Osteoblast (primary cell): ENCODE measurements around the gene NAV2. TPM values are rescaled to one million over a fixed set of nuclear protein-coding genes. Genes with fewer than 3 reads are reported as not detected.

ENCODE experiments used
- DNase-seq: peaks from one replicate; pipeline ENCODE4 v3.0.0; 2011; ENCODE audit warnings: low spot score, mixed read lengths; ENCODE audit not compliant: insufficient read length; ENCODE audit errors: missing footprints
- H2AFZ ChIP-seq: 2 replicates; pipeline ENCODE4 v1.6.0; 2011; ENCODE audit warnings: mild to moderate bottlenecking, low read length
- H3K27ac ChIP-seq: 2 replicates; pipeline ENCODE4 v1.5.1; 2011; ENCODE audit warnings: mild to moderate bottlenecking, low read depth, low read length, moderate library complexity
- H3K27me3 ChIP-seq: 2 replicates; pipeline ENCODE4 v1.6.0; 2012; ENCODE audit warnings: mild to moderate bottlenecking, control low read depth, inconsistent platforms, low read length, moderate library complexity; ENCODE audit not compliant: insufficient read depth
- H3K36me3 ChIP-seq: 2 replicates; pipeline ENCODE4 v1.5.1; 2011; ENCODE audit warnings: mild to moderate bottlenecking, low read length, control low read depth, moderate library complexity; ENCODE audit not compliant: insufficient read depth
- H3K4me1 ChIP-seq: 2 replicates; pipeline ENCODE4 v1.5.1; 2011; ENCODE audit warnings: mild to moderate bottlenecking, low read length, control low read depth, moderate library complexity; ENCODE audit not compliant: insufficient read depth
- H3K4me2 ChIP-seq: 2 replicates; pipeline ENCODE4 v1.6.0; 2011; ENCODE audit warnings: mild to moderate bottlenecking, low read length; ENCODE audit not compliant: insufficient read depth
- H3K4me3 ChIP-seq: fragments of 200-600 bp; sonication (generic); 3 replicates; pipeline ENCODE4 v1.5.1; 2012; ENCODE audit warnings: mild to moderate bottlenecking, low read length, inconsistent platforms; ENCODE audit not compliant: insufficient read depth
- H3K79me2 ChIP-seq: 2 replicates; pipeline ENCODE4 v1.6.0; 2012; ENCODE audit warnings: mild to moderate bottlenecking, low read length, control low read depth, inconsistent platforms; ENCODE audit not compliant: insufficient read depth
- H3K9me3 ChIP-seq: 2 replicates; pipeline ENCODE4 v1.5.1; 2011; ENCODE audit warnings: low read depth, low read length, control low read depth
- H4K20me1 ChIP-seq: 2 replicates; pipeline ENCODE4 v1.6.0; 2012; ENCODE audit warnings: mild to moderate bottlenecking, low read length, control low read depth; ENCODE audit not compliant: insufficient read depth
- CTCF ChIP-seq: IDR thresholded peaks from 2 replicates; pipeline ENCODE4 v1.5.1; 2011; ENCODE audit warnings: mild to moderate bottlenecking, low read depth, low read length, moderate library complexity; ENCODE audit errors: extremely low read depth
- total RNA-seq: library from RNA; depleted of rRNA; stranded (reverse); fragments of >200 nt; gene quantifications from 2 replicates; pipeline ENCODE4 v1.2.3, GENCODE V29; 2012

NAV2 gene
- total RNA-seq, 1 donor, result 8.7 TPM

- H3K9me3 ChIP-seq, result no peaks in the 10 kb centered on the region
- no peaks in the 10 kb centered on the region for H3K79me2 ChIP-seq
- TF ChIP-seq CTCF, result no peak
- no peaks in the 10 kb centered on the region for H3K27me3 ChIP-seq
- DNase-seq, result no peak
- no peak overlapping the region for H3K4me2 ChIP-seq
- peaks cover 38% of the 10 kb centered on the region for H3K36me3 ChIP-seq
- H3K4me1 ChIP-seq, result no peaks in the 10 kb centered on the region
- H3K27ac ChIP-seq, result no peak overlapping the region
- no peak overlapping the region for H3K4me3 ChIP-seq
- H4K20me1 ChIP-seq, result no peaks in the 10 kb centered on the region
- H2AFZ ChIP-seq, result no peak overlapping the region
Observed at GRCh38 chr11:19946681-19947080, 234.0 kb downstream of the NAV2 start.

- Histone ChIP-seq H3K4me3 (no peak overlapping the region), H3K9me3 (no peaks in the 10 kb centered on the region), H2AFZ (no peak overlapping the region), H3K4me1 (peaks cover 9% of the 10 kb centered on the region), H3K4me2 (no peak overlapping the region), H3K36me3 (peaks cover 30% of the 10 kb centered on the region), H3K27ac (peak overlapping the region; percentile 21), H3K79me2 (peaks cover 7% of the 10 kb centered on the region), H4K20me1 (no peaks in the 10 kb centered on the region), H3K27me3 (no peaks in the 10 kb centered on the region)
- DNase-seq, result no peak
- no peak for TF ChIP-seq CTCF
Observed at GRCh38 chr11:19947537-19948114, 235.0 kb downstream of the NAV2 start.

DNA sequence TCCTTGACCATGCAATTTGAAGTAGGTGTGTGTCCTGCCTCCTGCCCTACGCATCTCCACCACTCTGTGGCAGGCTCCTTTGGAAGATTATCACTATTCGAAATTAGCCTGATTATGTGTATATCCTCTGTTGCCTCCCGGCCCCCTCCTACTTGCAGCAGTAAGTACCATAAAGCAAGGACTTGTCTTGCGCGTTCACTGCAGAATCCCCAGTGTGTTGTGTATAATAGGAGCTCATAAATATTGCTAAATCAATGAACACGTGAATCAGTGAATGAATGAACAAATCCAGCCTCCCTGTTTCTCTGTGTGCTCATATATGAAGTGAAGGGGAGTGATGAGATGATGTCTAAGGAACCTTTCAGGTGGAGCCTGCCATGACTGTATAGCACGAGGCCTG lies 237.0 kb downstream of the NAV2 start:
- H3K36me3 ChIP-seq, result peaks cover 24% of the 10 kb centered on the region

More for the DNA sequence above, 237.0 kb downstream of the NAV2 start:
- Histone ChIP-seq H2AFZ (no peak overlapping the region), H3K4me1 (peaks cover 29% of the 10 kb centered on the region), H3K9me3 (no peaks in the 10 kb centered on the region), H3K27me3 (no peaks in the 10 kb centered on the region), H3K27ac (no peak overlapping the region), H4K20me1 (peaks cover 3% of the 10 kb centered on the region), H3K4me3 (no peak overlapping the region), H3K4me2 (no peak overlapping the region), H3K79me2 (peaks cover 15% of the 10 kb centered on the region)
- DNase-seq, result no peak
- TF ChIP-seq CTCF, result no peak
